ENCODE data around the gene CCPG1.

Gene CCPG1

DNA sequence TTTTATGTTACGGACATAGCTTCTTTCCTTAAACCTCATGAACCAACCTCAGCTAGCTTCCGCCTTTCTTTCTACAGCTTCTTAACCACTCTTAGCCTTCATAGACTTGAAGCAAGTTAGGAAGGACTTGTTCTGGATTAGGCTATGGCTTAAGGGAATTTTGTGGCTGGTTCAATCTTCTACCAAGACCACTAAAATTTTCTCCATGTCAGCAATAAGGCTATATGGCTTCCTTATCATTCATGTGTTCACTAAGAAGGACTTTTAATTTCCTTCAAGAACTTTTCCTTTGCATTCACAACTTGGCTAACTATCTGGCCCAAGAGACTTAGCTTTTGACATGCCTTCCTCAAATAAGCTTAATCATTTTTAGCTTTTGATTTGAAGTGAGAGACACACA, 24.5 kb downstream of the CCPG1 start:
- no peak for DNase-seq

DNA sequence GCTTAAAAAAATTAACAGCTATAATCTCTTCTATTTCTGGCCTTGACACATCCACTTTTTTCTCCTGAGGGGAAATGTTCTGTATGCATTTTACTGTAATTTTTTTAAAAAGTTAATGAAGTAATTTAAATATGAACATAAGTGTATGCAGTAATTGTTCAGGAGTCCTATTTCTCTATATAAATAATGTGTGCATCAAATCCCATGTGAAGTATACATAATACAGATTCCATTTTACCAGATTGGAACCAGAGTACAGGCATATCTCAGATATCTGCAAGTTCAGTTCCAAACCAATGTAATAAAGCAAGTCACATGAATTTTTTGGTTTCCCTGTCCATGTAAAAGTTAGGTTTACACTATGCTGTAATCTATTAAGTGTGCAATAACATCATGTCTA, 26.6 kb downstream of the CCPG1 start:
- DNase-seq, result no peak

DNA sequence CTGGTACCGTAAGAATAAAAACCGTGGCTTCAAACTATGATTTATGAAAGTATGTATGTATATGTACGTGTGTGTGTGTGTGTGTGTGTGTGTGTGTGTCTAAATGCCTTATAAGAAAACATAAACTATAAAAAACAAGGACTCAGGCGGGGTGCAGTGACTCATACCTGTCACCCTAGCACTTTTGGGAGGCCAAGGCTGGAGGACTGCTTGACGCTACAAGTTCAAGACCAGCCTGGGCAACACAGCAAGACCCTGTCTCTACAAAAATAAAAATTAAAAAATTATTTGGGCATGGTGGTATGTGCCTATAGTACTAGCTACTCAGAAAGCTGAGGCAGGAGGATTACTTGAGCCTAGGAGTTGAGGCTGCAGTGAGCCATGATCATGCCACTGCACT, 29.1 kb downstream of the CCPG1 start:
- DNase-seq, result no peak

DNA sequence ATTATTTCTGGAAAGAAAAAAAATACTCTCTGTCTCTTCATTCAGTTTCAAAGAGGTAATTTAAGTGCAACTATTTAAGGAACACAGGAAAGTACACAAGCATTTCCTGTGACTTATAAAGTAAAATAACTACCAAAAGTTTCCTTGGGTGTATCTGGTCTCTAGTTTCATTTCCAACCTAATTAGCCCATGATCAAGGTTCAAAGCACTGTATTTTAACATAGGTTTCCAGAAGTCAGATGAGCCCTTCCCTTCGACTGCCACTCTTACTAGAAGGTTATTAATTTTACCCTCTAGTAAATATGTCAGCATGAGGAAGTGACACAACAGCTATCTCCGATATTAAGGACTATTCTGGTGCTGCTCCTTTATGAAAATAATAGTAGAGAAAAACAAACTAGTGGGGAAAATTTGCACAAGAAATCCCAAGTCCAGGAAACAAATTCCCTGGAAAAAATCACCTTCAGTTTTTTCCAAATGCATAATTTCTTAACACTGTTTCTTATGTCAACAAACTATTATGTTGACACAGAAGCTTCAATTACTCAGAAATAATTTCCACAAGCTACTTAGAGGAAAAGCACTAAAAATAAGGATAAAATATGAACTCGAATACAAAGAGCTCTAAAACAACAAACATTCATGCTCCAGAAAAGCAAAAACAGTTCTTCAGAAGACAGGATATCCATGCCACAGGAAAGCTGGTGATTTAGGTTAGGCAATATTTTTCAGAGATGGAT, 35.3 kb downstream of the CCPG1 start:
- DNase-seq, result no peak

DNA sequence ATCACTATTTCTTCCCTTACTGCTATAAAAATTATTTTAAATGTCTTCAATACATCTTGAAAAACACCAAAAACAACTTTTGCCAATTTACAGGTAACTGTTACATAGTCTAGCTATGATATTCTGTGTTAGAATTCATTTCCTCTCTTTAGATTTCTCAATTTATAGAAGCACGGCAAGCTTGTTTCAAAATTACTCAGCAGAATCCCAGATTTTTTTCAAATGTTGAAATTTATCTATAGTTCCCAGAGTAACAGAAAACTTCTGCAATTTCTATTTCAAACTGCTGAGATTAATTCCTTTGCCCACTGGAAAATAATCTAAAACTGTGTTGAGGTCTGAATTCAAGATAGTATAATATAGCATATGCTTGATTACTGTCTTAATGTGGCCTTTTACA, 41.2 kb downstream of the CCPG1 start:
- DNase-seq, result no peak

DNA sequence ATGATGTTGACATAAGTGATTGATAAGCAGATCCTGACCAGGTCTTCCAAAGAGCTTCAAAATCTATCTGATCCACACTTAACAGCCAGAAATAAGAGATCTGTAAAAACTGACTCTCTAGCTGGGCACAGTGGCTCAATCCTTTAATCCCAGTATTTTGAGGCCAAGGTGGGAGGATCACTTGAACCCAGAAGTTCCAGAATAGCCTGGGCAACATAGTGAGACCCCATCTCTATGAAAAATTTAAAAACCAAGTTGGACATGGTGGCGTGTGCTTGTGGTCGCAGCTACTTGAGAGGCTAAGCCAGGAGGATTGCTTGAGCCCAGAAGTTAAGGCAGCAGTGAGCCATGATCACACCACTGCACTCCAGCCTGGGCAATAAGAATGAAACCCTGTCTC, 45.5 kb downstream of the CCPG1 start:
- DNase-seq, result no peak

DNA sequence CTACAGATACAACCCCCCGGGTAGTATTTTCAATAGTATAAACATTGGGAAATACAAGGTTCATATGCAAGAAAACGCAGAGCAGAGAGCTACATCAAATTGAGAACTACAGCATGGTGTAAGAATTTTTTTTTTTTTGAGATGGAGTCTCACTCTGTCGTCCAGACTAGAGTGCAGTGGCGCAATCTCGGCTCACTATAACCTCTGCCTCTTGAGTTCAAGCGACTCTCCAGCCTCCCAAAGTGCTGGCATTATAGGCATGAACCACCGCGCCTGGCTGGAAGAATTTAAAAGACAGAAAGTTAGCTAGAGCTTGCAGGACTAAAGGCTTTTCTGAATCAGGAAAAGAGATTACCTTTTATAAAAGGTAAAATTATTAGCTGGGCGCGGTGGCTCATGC, 47.1 kb downstream of the CCPG1 start:
- DNase-seq, result no peak

DNA sequence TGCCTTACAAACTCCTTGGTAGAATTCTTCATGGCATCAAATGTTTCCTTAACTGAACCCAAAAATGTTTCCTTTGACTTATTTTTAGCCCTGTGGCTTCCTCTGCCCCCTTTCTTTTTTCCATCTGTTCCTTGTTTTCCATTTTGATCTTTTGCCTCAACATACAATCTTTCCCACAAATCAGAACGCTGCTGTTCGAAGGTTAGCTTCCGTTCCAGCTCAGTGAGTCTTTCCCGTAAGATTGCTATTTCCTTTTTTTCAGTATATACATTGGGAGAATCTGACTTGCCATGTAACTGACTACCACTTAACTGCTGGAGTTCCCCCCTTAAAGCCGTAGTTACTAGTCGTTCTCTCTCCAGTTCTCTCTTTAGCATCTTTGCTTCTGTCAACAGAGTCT, 47.9 kb downstream of the CCPG1 start:
- DNase-seq, result no peak

DNA sequence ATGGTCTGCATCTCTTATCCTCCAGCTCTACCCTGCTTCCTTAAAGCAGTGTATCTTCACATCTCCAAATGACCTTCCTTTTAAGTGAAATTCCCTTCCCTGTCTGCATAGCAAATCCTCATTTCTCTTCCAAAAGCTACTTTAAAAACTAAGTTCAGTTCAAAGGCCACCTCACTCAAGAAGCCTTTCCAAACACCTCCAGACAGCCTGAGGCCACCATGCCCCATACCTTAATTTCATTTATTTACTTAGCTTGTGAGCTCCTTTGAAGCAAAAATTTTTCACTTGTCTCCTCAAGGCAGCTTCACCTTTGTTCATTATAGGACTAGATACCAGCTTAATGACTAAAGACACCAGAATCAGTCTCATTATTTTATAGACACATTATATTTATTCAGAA, 49.7 kb downstream of the CCPG1 start:
- DNase-seq, result no peak

DNA sequence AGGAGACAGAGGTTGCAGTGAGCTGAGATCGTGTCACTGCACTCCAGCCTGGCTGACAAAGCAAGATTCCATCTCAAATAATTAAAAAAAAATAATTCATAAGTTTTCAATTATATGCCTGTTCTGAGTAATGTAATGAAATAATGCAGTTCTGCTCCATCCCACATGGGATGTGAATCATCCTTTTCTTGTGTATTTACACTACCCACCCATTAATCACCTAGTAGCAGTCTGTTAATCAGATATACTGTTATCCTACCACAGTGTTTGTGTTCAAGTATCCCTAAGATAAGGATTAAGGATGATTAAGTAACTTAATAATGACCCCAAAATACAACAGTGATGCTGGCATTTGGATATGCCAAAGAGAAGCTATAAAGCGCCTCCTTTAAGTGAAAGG, 50.4 kb downstream of the CCPG1 start:
- DNase-seq, result no peak

DNA sequence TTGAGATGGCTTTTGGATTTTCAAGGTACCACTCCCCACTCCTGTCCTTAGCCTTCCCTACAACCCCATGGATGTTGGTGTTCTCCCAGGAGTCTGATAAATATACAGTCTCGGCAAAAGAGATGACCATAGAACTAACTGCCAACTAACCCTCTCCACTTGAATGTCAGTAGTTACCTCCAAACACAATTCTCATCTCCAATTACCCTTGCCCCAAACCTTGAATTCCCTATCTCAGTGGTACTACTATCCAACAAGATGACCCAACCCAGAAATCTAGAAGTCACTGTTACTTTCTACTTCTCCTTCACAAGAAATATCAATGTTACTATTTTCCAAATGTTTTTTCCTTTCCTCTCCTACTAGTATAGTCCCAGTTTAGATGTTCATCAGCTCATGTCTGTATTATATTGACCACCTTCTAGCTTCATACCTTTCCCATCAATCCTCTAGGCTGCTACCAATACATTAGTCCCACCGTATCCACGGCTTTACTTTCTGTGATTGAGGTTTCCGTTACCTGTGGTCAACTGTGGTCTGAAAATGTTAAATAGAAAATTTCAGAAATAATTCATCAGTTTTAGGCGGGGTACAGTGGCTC, 51.1 kb downstream of the CCPG1 start:
- DNase-seq, result no peak

DNA sequence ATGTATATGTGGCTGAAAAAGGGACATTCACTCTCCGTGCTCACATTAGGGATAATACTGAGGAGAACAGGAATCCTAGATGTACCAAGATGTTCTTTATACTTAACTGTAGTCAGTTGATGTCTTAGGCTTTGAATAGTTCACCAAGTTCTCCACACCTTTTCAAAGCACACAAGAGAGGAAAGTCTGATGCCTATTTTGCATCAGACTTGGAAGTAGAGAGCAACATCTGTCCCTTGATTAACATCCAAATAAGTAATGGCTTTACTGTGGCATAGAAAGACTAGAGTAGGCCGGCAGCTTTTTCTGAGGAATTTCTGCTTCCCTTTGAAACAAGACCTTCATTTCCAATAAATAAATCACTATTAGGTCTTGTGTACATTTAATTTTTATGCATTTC, 55.1 kb downstream of the CCPG1 start:
- DNase-seq, result no peak

DNA sequence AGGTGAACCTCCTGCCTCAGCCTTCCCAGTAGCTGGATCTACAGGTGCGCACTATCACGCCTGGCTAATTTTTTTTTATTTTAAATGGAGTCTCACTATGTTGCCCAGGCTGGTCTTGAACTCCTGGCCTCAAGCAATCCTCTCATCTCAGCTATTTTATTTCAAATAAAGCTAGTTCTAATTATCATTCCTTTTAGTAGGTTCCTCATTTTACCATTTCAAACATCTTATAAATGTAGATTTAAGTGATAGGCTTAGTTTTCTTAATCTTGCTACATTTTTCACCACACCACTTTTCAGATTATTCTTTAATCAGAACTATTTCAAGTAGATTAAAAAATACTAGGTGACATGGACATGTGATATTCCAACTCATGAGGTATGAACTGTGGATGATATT, 58.9 kb downstream of the CCPG1 start:
- DNase-seq, result no peak

DNA sequence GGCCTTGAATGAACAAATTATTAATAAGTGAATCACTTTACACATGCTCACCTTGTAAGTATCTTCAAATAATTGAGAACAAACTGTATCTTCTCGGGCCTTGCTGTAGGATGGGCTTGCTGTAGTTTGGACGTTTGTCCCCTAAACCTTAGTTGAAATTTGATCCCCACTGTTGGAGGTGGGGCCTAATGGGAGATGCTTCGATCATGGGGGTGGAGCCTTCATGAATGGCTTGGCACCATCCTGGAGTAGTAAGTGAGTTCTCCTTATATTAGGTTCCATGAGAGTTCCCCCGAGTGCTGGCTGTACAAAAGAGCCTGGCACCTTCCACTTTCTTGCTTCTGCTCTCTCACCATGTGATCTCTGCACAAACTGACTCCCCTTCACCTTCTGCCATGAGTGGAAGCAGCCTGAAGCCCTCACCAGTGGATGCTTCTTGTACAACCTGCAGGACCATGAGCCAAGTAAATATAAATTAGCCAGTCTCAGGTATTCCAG, 59.8 kb downstream of the CCPG1 start:
- DNase-seq, result no peak

DNA sequence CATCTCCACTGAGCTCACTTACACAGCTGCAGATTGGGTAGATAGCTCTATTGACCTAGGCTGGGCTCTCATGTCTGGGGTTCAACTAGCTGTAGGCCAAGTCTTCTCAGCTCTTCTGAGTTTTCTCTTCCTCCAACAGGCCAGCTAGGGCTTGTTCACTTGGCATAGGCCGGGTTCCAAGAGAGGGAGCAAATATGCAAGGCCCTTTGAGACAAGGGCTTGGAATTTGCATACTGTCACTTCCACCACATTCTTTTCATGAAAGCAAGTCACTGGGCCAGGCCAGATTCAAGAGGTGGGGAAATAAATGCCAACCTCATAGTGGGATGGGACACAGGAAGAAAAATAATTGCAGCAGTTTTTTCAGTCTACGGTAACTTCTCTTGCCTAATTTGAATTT, 64.0 kb downstream of the CCPG1 start:
- no peak for DNase-seq

DNA sequence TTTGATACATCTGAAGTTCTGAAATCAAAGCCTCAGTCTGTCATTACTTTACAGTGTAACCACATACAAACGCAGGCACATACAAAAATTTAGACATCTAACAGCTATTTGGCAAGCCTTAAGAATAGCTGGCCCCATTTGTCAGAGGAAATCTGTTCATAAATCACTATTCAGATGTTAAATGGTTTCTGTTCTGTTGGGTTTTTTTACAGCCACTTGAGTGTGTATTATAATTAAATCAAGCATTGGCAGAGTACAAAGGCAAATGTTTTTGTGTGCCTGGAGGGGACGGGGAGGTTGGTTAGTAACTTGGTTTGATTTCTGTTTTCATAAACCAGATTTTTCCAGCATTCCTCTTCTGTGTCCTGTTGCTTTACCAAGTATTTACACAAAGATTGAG, 65.0 kb downstream of the CCPG1 start:
- no peak for DNase-seq

DNA sequence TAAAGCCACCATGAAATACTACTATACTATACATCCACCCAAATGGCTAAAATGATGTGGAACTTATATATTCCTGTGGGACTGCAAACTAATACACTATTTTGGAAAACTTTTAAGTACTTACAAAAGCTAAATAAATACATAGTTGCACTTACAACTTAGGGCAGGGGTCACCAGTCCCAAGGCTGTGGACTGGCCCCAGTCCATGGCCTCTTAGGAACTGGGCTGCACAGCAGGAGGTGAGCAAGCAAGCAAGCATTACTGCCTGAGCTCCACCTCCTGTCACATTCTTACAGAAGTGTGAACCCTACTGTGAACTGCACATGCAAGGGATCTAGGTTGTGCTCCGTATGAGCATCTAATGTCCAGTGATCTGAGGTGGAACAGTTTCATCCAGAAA, 71.0 kb downstream of the CCPG1 start:
- no peak for DNase-seq

DNA sequence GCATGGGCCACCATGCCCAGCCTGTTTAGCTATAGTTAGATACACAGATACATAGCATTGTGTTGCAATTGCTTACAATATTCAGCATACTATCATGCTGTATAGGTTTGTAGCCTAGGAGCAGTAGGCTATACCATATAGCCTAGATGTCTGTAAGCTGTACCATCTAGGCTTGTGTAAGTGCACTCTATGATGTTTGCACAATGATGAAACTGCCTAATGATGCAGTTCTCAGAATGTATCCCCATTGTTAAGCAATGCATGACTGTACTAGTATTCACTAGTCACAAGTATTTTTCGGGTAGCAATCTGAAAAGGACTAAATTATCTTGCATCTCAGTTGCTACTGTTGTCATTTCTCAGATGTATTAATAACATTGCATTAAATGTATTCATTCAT, 73.2 kb downstream of the CCPG1 start:
- peak; percentile 10 for DNase-seq

DNA sequence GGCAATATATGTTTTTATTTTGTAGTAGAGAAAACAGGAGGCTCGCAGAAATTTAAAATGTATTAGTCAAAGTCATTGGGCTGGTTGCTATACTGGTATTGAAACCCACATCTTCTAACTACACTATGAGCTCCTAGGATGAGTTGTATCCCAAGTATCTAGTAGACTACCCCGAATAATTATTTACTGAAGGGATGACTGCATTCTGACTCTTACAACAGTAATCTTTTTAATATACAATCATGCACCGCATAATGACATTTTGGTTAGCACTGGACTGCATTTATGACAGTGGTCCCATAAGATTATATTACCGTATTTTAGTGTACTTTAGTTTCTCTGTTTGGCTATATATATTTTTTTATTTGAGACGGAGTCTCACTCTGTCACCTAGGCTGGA, 73.8 kb downstream of the CCPG1 start:
- DNase-seq, result no peak

DNA sequence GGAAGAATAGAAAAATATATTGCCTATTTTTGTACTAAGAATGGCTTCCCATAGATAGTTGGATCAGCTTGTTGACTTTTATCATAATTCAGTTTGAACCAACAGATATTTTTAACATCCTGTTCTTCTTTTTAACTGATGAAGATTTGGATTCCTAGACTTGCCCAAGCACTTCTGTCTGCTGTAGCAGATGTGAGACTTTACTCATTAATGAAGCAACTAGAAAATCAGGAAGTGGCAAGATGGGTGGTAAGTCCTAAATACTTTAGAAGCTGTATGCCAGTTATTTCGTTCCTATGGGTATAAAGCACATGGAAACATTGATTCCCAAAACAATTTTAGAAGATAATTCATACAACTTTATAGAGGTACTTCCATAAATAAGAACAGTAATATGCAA, 80.8 kb downstream of the CCPG1 start:
- DNase-seq, result peak; percentile 64

DNA sequence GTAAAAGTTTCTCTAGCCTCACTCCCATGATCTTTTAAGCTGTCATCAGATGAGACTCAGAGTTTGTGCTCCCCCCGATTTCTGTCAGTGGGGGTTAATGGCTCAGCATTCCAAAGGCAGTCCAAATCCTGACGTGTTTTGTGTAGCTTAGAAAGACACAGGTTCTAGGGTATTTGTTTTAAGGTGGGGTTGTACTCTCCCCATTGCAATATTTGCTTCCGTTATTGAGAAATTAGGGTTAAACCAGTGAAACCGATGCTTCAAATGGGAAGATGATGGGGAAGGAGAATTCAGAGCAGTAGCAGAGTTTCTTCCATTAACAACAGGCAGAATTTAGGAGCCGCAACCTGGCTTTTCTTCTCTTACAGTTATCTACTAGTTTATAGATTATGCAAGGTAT, 85.7 kb downstream of the CCPG1 start:
- DNase-seq, result peak; percentile 11

DNA sequence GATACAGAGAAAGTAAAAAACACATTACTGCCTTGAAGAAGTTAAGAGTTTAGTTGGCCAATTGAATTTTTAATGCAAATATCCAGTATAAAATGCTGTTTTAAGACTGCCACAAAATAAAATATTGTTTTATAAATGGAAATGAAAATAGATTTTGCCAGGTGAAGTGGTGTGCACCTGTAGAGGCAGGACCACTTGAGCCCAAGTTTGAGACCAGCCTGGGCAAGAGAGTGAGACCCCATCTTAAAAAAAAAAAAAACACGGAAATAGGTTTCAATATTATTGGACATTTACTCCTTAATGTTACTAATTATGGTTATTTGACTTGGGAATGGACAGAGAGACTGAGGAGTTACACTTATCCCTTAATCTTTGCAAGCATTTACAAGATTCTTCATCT, 87.2 kb downstream of the CCPG1 start:
- no peak for DNase-seq

DNA sequence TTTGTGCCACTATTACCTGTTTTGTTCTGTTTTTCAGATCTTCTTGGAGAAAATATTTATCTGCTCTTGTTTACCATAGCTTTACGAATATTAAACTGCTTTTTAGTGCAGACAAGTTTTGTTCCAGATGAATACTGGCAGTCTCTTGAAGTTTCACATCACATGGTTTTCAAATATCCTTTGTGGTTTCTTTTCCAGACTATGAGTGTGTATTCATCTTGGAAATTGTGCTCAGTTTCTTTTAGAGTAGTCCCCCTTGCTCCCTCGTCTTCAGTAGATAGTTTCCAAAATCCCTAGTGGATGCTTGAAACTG, 88.0 kb downstream of the CCPG1 start:
- DNase-seq, result no peak

DNA sequence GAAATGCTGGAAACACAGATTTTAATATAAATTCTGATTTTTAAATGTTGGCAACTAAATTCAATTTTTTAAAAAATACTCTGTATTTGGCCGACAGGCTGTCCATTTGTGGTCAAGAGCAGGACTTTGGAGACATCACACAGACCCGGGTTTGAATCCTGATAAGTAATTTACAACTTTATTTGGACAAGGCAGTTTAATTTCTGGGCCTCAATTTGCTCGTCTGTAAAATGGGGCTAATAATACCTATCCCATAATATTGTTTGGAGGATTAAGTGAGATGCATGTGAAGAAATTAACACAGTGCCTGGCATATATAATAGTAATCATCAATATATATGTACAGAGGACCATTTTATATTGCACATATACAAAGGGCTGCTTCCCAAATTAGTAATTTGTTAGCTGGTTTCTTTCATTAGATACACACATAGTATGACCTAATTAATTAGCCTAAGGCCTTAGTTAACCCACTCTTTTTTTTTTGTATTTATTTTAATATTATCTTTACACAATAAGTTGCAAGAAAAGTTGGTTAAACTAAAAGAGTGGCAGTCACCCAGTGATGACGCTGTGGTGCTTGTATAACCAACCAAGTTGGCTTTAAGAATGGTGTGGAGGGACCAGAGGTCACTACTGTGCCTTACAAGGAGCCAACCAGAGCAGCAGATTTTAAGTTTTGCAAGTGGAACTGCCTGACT, 88.5 kb downstream of the CCPG1 start:
- no peak for DNase-seq
